Tibial artery (tissue), 4 donors: ENCODE measurements around the gene MAST1.

Experiments
- DNase-seq, 2 donors: peaks; one replicate each; pipeline ENCODE4 v3.0.0-alpha.2; 2019
- H3K27ac ChIP-seq, 2 donors: fragments of 200-600 bp; sonication (generic) in 1 of 2; 1 replicate in 1 of 2; 2 replicates in 1 of 2; pipeline ENCODE4 v1.5.1; 2018 to 2019; ENCODE audit warnings: mild to moderate bottlenecking in 1 of 2
- H3K27me3 ChIP-seq, 2 donors: fragments of 200-600 bp; sonication (generic) in 1 of 2; one replicate each; pipeline versions ENCODE4 v1.5.1 to v1.6.0; 2016 to 2019
- H3K36me3 ChIP-seq, 3 donors: fragments of 200-600 bp; sonication (generic) in 2 of 3; one replicate each; pipeline ENCODE4 v1.5.1; 2016 to 2019; ENCODE audit warnings: mild to moderate bottlenecking in 2 of 3
- H3K4me1 ChIP-seq, 4 donors: fragments of 200-600 bp; sonication (generic) in 2 of 4; 1 replicate in 3 of 4; 2 replicates in 1 of 4; pipeline ENCODE4 v1.5.1; 2016 to 2019
- H3K4me3 ChIP-seq, 2 donors: fragments of 200-600 bp; sonication (generic) in 1 of 2; 1 replicate in 1 of 2; 2 replicates in 1 of 2; pipeline ENCODE4 v1.5.1; 2018 to 2019; ENCODE audit warnings: mild to moderate bottlenecking in 2 of 2
- H3K9me3 ChIP-seq, 3 donors: fragments of 200-600 bp; sonication (generic) in 1 of 3; one replicate each; pipeline ENCODE4 v1.5.1; 2016 to 2019
- CTCF ChIP-seq, 2 experiments: fragments of 200-600 bp in 1 of 2; fragments of 450-650 bp in 1 of 2; IDR thresholded peaks; one replicate each; pipeline ENCODE4 v1.5.1; 2017 to 2019; ENCODE audit warnings: antibody characterized with exemption in 2 of 2, mild to moderate bottlenecking in 1 of 2, moderate library complexity in 1 of 2
- intact Hi-C: fragments of 100-400 bp; cut with DNase I; formaldehyde crosslinking; loops from one replicate; pipeline ENCODE4 v1.15.0; 2023; ENCODE audit warnings: low total_unique reads

The MAST1 gene

GRCh38 chr19:12801466-12802266 is 36.6 kb upstream of the MAST1 start, which contains the start of the genes PRDX2 and THSD8:
PRDX2 (minus strand) TSS chr19:12801800; CDS start chr19:12801261, 539 bp downstream.
THSD8 (plus strand) TSS chr19:12802069; CDS start chr19:12802072, 3 bp downstream.
- DNase-seq: peak; percentile 60 to 88
- peaks cover under 1 to 25% (median 15%) of the 10 kb centered on the region in 4 donors for H3K4me1 ChIP-seq
- peak within 1 kb of the TSS; percentile 65 to 66 for H3K4me3 ChIP-seq
- H3K27me3 ChIP-seq: no peaks in the 10 kb centered on the region
- H3K9me3 ChIP-seq: no peaks in the 10 kb centered on the region
- H3K27ac ChIP-seq: peak within 1 kb of the TSS; percentile 62 to 82
- peaks cover 12 to 18% (median 18%) of the 10 kb centered on the region in 3 donors for H3K36me3 ChIP-seq
- TF ChIP-seq CTCF (IDR thresholded peaks at IDR 0.05): peak in 1 of 2 experiments; percentile 6
- intact Hi-C loops: no loop called here

- Histone ChIP-seq H3K36me3 (peaks cover 12 to 18% (median 18%) of the 10 kb centered on the region in 3 donors), H3K4me3 (peak overlapping the region; percentile 65 to 66), H3K4me1 (peaks cover 5 to 31% (median 23%) of the 10 kb centered on the region in 4 donors), H3K9me3 (no peaks in the 10 kb centered on the region), H3K27ac (peak overlapping the region in 1 of 2 donors; percentile 82), H3K27me3 (no peaks in the 10 kb centered on the region)
- intact Hi-C loops: no loop called here
- DNase-seq: peak in 1 of 2 donors; percentile 66
- TF ChIP-seq CTCF (IDR thresholded peaks at IDR 0.05): no peak
Measured at GRCh38 chr19:12802267-12803106, 35.8 kb upstream of the MAST1 start.

- no peak overlapping the region for H3K4me3 ChIP-seq
- H3K9me3 ChIP-seq: no peaks in the 10 kb centered on the region
- H3K27me3 ChIP-seq: no peaks in the 10 kb centered on the region
- H3K27ac ChIP-seq: no peak overlapping the region
- intact Hi-C loops: no loop called here
- DNase-seq: no peak
- H3K4me1 ChIP-seq: peaks cover 5 to 31% (median 23%) of the 10 kb centered on the region in 4 donors
- TF ChIP-seq CTCF (IDR thresholded peaks at IDR 0.05): no peak
- peaks cover 6 to 13% (median 10%) of the 10 kb centered on the region in 3 donors for H3K36me3 ChIP-seq
Measured at GRCh38 chr19:12804051-12804450, 34.3 kb upstream of the MAST1 start.

- H3K9me3 ChIP-seq: no peaks in the 10 kb centered on the region
- intact Hi-C loops: no loop called here
Measured at GRCh38 chr19:12806242-12807081, 31.9 kb upstream of the MAST1 start, which contains the start of gene RNASEH2A. RNASEH2A (plus strand) TSS chr19:12806584; CDS start chr19:12806674, 90 bp downstream.

More at GRCh38 chr19:12806242-12807081, 31.9 kb upstream of the MAST1 start, which contains the start of gene RNASEH2A:
- Histone ChIP-seq H3K27ac (peak within 1 kb of the TSS; percentile 41 to 67), H3K4me1 (peaks cover 5 to 20% (median 18%) of the 10 kb centered on the region in 4 donors), H3K4me3 (peak within 1 kb of the TSS; percentile 53 to 54), H3K27me3 (no peaks in the 10 kb centered on the region), H3K36me3 (peaks cover 0 to 8% (median 0%) of the 10 kb centered on the region in 3 donors)
- peak; percentile 84 to 95 for DNase-seq
- TF ChIP-seq CTCF (IDR thresholded peaks at IDR 0.05): peak in 1 of 2 experiments; percentile 13
